ENCODE data around the gene RASSF1.

- TF ChIP-seq CTCF (conservative IDR thresholded peaks at IDR 0.05; ENCODE audit: low read depth, low read length) (no peak), EZH2 (IDR thresholded peaks at IDR 0.05; ENCODE audit: low read length, unreplicated experiment) (no peak)
These were observed 24.6 kb upstream of the RASSF1 start for GRCh38 chr3:50365080-50365841.

Measured in PC-3 (cell line).